Astrocyte of the cerebellum (primary cell): ENCODE results near the gene MBD3L3.

ENCODE experiments used
- DNase-seq: peaks from one replicate; pipeline ENCODE4 v3.0.0-alpha.2; 2011; ENCODE audit warnings: low read depth
- H3K4me3 ChIP-seq: 2 replicates; pipeline ENCODE4 v1.5.1; 2011; ENCODE audit warnings: mild to moderate bottlenecking, low read depth, low read length, moderate library complexity
- in situ Hi-C: cut with HindIII; loops from 2 replicates; pipeline ENCODE4 v1.10.0; 2017; ENCODE audit warnings: low sequenced_read_pairs
- TF ChIP-seq, protein P1 (sequence below): IDR thresholded peaks from 2 replicates; pipeline ENCODE4 v1.5.1; 2012; ENCODE audit warnings: low read length, low read depth, moderate library complexity, mild to moderate bottlenecking; ENCODE audit errors: missing control alignments

The MBD3L3 gene

GRCh38 chr19:7018828-7019227 is 39.6 kb downstream of the MBD3L3 start:
- H3K4me3 ChIP-seq: no peak overlapping the region
- TF ChIP-seq, protein P1, sequence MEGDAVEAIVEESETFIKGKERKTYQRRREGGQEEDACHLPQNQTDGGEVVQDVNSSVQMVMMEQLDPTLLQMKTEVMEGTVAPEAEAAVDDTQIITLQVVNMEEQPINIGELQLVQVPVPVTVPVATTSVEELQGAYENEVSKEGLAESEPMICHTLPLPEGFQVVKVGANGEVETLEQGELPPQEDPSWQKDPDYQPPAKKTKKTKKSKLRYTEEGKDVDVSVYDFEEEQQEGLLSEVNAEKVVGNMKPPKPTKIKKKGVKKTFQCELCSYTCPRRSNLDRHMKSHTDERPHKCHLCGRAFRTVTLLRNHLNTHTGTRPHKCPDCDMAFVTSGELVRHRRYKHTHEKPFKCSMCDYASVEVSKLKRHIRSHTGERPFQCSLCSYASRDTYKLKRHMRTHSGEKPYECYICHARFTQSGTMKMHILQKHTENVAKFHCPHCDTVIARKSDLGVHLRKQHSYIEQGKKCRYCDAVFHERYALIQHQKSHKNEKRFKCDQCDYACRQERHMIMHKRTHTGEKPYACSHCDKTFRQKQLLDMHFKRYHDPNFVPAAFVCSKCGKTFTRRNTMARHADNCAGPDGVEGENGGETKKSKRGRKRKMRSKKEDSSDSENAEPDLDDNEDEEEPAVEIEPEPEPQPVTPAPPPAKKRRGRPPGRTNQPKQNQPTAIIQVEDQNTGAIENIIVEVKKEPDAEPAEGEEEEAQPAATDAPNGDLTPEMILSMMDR: no peak
- in situ Hi-C loops: no loop called here
- DNase-seq: no peak

DNA sequence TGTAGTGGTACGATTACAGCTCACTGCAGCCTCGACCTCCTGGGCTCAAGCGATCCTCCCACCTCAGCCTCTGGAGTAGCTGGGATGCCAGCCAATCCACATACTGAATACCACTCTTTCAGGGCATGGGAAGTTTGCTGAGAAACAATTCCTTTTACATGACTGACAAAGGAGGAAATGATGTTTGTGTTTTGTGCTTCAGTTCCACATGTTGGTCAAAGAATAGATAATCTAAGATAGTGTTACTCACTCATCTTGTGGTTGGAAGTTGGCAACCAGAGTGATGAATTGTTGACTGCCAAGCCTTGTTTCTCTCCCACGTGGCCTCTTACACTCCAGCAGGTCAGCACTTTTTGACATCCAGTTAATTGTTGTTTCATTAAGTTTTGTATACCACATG is 44.8 kb downstream of the MBD3L3 start:
- TF ChIP-seq, protein P1: no peak
- no peak for DNase-seq
- H3K4me3 ChIP-seq: no peak overlapping the region
- in situ Hi-C loops: no loop called here

- TF ChIP-seq, protein P1: no peak
- in situ Hi-C loops: no loop called here
- DNase-seq: no peak
These were observed 47.5 kb downstream of the MBD3L3 start for GRCh38 chr19:7010722-7011593.

GRCh38 chr19:7007859-7008258 is 50.6 kb downstream of the MBD3L3 start:
- TF ChIP-seq, protein P1: no peak
- in situ Hi-C loops: no loop called here
- H3K4me3 ChIP-seq: no peak overlapping the region
- DNase-seq: no peak

More at GRCh38 chr19:7010722-7011593, 47.5 kb downstream of the MBD3L3 start:
- H3K4me3 ChIP-seq: no peak overlapping the region
